ENCODE measurements around the gene PRDM15. TPM values are rescaled to one million over a fixed set of nuclear protein-coding genes. Genes with fewer than 3 reads are reported as not detected.

PRDM15 gene
- total and polyA plus RNA-seq, 8 donors = 6.2 to 10.0 (median 7.3) TPM

DNA sequence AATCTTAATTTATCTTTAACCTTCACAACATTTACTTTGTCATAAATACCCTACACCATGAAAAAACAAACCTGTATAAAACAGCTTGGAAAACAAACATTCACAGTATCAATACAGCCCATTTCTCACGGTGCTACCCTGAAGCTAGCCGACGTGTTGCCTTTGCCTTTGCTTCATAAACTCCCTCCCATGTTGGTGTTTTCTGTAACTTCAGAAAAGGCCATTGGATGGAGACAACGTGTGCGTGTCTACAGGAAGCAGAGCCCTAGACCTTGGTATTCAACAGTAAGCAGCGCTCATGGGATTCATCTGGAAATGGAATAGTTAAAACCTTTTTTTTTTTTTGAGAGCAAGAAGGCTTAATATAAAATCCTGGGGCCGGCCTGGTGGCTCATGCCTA lies 7.2 kb upstream of the PRDM15 start:
- H3K27me3 ChIP-seq = no peaks in the 10 kb centered on the region
- TF ChIP-seq, protein P1, sequence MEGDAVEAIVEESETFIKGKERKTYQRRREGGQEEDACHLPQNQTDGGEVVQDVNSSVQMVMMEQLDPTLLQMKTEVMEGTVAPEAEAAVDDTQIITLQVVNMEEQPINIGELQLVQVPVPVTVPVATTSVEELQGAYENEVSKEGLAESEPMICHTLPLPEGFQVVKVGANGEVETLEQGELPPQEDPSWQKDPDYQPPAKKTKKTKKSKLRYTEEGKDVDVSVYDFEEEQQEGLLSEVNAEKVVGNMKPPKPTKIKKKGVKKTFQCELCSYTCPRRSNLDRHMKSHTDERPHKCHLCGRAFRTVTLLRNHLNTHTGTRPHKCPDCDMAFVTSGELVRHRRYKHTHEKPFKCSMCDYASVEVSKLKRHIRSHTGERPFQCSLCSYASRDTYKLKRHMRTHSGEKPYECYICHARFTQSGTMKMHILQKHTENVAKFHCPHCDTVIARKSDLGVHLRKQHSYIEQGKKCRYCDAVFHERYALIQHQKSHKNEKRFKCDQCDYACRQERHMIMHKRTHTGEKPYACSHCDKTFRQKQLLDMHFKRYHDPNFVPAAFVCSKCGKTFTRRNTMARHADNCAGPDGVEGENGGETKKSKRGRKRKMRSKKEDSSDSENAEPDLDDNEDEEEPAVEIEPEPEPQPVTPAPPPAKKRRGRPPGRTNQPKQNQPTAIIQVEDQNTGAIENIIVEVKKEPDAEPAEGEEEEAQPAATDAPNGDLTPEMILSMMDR (IDR thresholded peaks at IDR 0.05) = no peak
- no peaks in the 10 kb centered on the region for H3K9me3 ChIP-seq
- DNase-seq (no peak), ATAC-seq (no peak)
- no peaks in the 10 kb centered on the region for H3K4me1 ChIP-seq
- H3K36me3 ChIP-seq = no peaks in the 10 kb centered on the region
- intact Hi-C loops (cut with DNase I) = no loop called here
- H3K4me3 ChIP-seq = no peak overlapping the region
- no peak overlapping the region for H3K27ac ChIP-seq

DNA sequence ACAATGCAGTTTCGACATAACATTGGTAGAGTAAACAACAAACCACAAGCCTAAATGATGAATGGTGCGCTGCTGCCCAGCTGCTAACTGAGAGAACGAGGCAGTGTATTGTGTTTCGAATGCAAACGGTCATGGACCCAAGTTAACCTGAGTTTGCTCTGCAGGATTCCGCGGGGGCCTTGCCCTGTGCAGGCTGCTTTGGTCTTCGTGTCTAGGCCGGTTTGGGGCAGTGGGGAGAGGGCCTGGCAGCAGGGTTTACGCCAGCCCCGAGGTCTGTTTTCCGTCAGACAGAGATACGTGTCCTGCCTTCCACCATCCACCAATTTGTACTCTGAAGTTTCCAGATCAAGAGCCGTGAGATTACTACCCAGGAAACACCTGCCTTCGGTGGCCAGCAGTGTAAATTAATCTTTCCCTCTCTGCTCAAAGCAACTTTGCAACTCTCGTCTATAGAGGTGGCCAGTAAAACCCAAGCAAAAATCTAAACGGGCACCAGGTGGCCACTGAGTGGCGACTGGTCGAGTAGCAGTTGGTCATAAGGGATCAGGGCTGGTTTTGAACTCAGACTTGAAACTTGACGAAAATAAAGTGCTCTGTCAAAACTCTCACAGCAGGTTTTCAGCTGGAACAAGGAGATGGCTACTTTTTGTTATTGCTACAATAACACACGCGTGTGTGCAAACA lies 6.3 kb upstream of the PRDM15 start:
- H3K27ac ChIP-seq = no peak overlapping the region
- no peaks in the 10 kb centered on the region for H3K4me1 ChIP-seq
- H3K27me3 ChIP-seq = no peaks in the 10 kb centered on the region
- H3K9me3 ChIP-seq = no peaks in the 10 kb centered on the region
- H3K36me3 ChIP-seq = no peaks in the 10 kb centered on the region
- intact Hi-C loops (cut with DNase I) = no loop called here
- DNase-seq (no peak), ATAC-seq (no peak)
- TF ChIP-seq, protein P1 (IDR thresholded peaks at IDR 0.05) = no peak
- no peak overlapping the region for H3K4me3 ChIP-seq

DNA sequence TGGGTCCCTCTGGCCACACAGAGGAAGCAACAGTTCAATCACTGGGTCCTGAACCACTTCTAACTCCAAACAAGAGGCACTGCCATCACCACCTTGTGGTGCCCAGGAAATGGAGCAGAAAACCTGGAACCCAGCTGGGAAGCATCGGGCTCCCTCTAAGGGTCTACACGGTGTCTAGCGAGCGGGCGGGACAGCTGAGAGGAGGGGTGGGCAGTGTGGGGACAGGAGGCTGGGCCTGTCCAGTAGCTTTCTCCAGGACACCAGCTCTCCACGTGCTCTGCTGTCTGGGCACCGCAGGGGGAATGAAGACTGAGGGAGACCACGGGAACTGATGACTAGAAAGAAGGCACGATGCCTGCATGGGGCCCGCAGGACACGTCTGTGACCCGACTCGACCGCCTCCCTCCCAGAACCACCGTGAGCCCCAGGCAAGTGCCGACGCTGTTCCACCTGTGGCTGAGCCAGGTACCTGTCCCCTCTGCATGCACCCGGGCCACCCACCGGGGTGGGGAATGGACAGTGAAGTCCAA lies 5.4 kb upstream of the PRDM15 start:
- Histone ChIP-seq H3K36me3 (no peaks in the 10 kb centered on the region), H3K4me1 (no peaks in the 10 kb centered on the region), H3K9me3 (no peaks in the 10 kb centered on the region), H3K4me3 (no peak overlapping the region), H3K27ac (no peak overlapping the region), H3K27me3 (no peaks in the 10 kb centered on the region)
- no peak for ATAC-seq
- no peak for DNase-seq
- TF ChIP-seq, protein P1 (IDR thresholded peaks at IDR 0.05) = no peak
- intact Hi-C loops (cut with DNase I) = no loop called here

DNA sequence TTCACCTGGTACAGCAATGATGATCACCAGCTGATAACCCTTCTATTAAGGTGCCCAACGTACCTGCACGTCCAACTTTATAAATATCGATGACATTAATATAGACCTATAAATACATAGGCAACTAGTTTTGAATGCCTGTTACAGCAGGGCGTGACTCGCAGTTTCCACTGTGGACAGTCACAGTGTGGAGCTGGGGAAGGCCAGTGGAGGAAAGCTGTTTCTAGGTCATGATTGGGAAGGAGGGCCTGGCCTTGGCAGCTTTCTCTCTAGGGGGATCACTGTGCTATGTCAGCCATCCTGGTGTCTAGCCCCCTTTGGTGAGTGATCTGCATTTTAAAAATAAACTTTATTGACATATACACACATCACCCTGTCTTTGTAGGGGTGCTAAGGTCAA lies 4.4 kb upstream of the PRDM15 start:
- no peak overlapping the region for H3K27ac ChIP-seq
- H3K4me1 ChIP-seq = no peaks in the 10 kb centered on the region
- TF ChIP-seq, protein P1 (IDR thresholded peaks at IDR 0.05) = no peak
- H3K9me3 ChIP-seq = no peaks in the 10 kb centered on the region
- no peaks in the 10 kb centered on the region for H3K36me3 ChIP-seq
- no peak overlapping the region for H3K4me3 ChIP-seq
- no peak for ATAC-seq
- no peaks in the 10 kb centered on the region for H3K27me3 ChIP-seq
- no peak for DNase-seq
- intact Hi-C loops (cut with DNase I) = no loop called here

DNA sequence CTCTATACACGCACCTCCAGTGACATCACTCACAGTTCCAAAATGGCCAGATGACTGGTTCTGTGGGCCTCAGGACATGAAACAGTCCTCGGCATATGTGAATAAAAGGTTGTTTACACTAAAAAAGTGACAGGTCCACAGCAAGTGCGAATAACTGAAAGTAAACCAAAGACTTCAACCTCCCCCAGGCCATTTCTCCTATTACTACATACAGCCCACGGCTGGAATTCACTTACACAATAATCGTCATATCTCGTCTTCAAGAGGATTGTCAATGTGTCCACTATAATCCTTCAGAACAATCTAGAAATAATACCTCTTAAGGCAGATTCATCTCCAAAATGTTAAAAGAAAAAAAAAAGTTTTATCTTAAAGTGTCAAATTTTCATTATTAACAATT lies 1.9 kb upstream of the PRDM15 start:
- no peak for ATAC-seq
- H3K36me3 ChIP-seq = no peaks in the 10 kb centered on the region
- H3K9me3 ChIP-seq = no peaks in the 10 kb centered on the region
- intact Hi-C loops (cut with DNase I) = no loop called here
- no peak overlapping the region for H3K27ac ChIP-seq
- DNase-seq = no peak
- TF ChIP-seq, protein P1 (IDR thresholded peaks at IDR 0.05) = no peak
- no peaks in the 10 kb centered on the region for H3K27me3 ChIP-seq
- peaks cover 0 to 11% of the 10 kb centered on the region in 2 donors for H3K4me1 ChIP-seq
- no peak overlapping the region for H3K4me3 ChIP-seq

All from left lung (tissue), 10 donors.